ENCODE measurements around the gene KRT32.

DNA sequence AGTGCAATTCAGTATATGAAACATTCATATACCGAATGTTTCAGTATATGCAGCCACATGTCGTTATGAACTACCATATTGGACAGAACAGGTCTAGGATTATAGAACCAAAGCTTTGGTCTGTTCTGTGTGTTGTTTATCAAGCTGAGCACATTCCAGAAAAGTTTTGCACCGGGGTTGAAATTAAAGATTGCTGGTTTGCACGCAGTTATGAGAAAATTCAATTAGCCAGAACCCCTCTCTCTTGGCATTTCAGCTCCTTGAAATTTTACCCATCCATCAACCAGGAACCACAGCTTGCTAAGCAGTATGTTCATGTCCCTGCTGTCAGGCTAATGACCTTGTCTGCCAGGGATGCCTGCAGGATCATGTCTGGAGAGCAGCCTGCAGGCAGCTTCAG, 9.5 kb downstream of the KRT32 start:
- TF ChIP-seq CTCF (IDR thresholded peaks at IDR 0.05; ENCODE audit: insufficient read depth, low read depth, low read length) (no peak), EZH2 (IDR thresholded peaks at IDR 0.05; ENCODE audit: insufficient read depth, low read length) (no peak)

All from astrocyte (in vitro differentiated cells and primary cell).